Stimulated activated effector memory CD8-positive, alpha-beta T cell treated with anti-CD3 and anti-CD28 coated beads, Interleukin-12 subunit alpha, Interleukin-12 subunit beta, amount 100 ng/mL, for 72 hours (primary cell): ENCODE results near the gene OR2M7.
"Not testable (repeated sequence)": the region's sequence is repeated elsewhere in the genome, so short reads cannot be mapped to it uniquely, and the experiment has no call there.

ENCODE experiments used
- ATAC-seq: fragments of 150-1000 bp; cut with Tn5 transposase; 2 replicates; pipeline ENCODE4 v1.10.0; 2021
- DNase-seq, 2 donors: peaks; one replicate each; pipeline ENCODE4 v3.0.0; 2021 to 2022; ENCODE audit warnings: low spot score in 2 of 2
- H3K27ac Mint-ChIP-seq: one replicate; pipeline ENCODE4 v1.8.0; 2022; ENCODE audit warnings: mild to moderate bottlenecking, mixed read lengths
- H3K36me3 Mint-ChIP-seq: one replicate; pipeline ENCODE4 v1.8.0; 2022; ENCODE audit warnings: mild to moderate bottlenecking, mixed read lengths
- H3K4me1 Mint-ChIP-seq: one replicate; pipeline ENCODE4 v1.8.0; 2022; ENCODE audit warnings: mixed read lengths
- H3K4me3 Mint-ChIP-seq: one replicate; pipeline ENCODE4 v1.8.0; 2022; ENCODE audit warnings: mild to moderate bottlenecking, mixed read lengths
- H3K9me3 Mint-ChIP-seq: one replicate; pipeline ENCODE4 v1.8.0; 2022; ENCODE audit warnings: mixed read lengths

OR2M7 gene, protein sequence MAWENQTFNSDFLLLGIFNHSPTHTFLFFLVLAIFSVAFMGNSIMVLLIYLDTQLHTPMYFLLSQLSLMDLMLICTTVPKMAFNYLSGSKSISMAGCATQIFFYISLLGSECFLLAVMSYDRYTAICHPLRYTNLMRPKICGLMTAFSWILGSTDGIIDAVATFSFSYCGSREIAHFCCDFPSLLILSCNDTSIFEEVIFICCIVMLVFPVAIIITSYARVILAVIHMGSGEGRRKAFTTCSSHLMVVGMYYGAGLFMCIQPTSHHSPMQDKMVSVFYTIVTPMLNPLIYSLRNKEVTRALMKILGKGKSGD

DNA sequence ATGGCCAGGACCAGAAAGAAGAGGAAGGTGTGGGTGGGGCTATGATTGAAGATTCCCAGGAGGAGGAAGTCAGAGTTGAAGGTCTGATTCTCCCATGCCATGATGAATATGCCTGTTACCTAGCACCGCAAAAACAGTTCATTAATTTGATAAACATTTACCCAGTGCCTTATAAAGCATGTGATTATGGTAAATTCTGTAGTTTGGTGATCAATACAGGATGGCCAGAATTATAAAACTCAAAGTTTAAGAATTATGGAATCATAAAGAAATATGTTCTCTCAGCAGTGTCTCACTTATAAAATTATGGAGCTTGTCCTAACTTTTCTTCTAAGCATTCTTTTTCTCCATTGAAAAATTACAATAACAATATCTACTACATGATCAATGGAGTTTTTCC lies at the start of gene OR2M7:
Gene OR2M7, minus strand, starts transcription at position 101 of the 400 bp plus-strand sequence. Its CDS starts 0 bp downstream, at position 101.
- no peak within 1 kb of the TSS for H3K27ac Mint-ChIP-seq
- H3K4me3 Mint-ChIP-seq, result no peak within 1 kb of the TSS
- H3K36me3 Mint-ChIP-seq, result no peaks in the 10 kb centered on the region
- H3K4me1 Mint-ChIP-seq, result no peaks in the 10 kb centered on the region
- peaks cover 6% of the 10 kb centered on the region for H3K9me3 Mint-ChIP-seq
- no peak for DNase-seq
- ATAC-seq, result no peak

DNA sequence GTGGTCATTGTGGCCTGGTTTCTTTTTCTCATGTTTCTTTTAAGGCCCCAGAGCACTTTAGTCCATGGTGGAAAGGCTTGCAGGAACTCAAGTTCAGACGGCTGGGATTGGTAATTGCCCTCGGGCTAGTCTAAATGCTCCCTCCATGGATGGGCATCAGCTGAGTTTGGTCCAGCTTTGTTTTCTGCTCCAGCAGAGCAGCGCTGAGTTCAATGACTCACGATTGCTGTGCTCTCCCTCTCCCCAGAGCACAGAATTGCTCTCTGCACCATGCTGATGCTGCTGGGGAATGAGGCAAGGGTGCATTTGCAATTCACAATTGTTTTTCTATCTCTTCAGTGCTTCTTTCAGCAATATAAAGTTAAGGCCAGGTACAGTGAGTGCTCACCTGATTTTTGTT lies 49.4 kb upstream of the OR2M7 start:
- no peak overlapping the region for H3K27ac Mint-ChIP-seq
- DNase-seq (no peak), ATAC-seq (no peak)
- no peaks in the 10 kb centered on the region for H3K36me3 Mint-ChIP-seq
- no peaks in the 10 kb centered on the region for H3K9me3 Mint-ChIP-seq
- no peak overlapping the region for H3K4me3 Mint-ChIP-seq
- H3K4me1 Mint-ChIP-seq, result no peaks in the 10 kb centered on the region

GRCh38 chr1:248372394-248372793 lies 48.0 kb upstream of the OR2M7 start:
- DNase-seq, result no peak
- H3K9me3 Mint-ChIP-seq, result no peaks in the 10 kb centered on the region
- no peak overlapping the region for H3K4me3 Mint-ChIP-seq
- no peak overlapping the region for H3K27ac Mint-ChIP-seq
- no peaks in the 10 kb centered on the region for H3K36me3 Mint-ChIP-seq
- H3K4me1 Mint-ChIP-seq, result no peaks in the 10 kb centered on the region
- ATAC-seq, result no peak

GRCh38 chr1:248366609-248367008 lies 42.2 kb upstream of the OR2M7 start:
- ATAC-seq, result no peak
- Mint-ChIP-seq H3K4me1 (no peaks in the 10 kb centered on the region), H3K9me3 (no peaks in the 10 kb centered on the region), H3K4me3 (no peak overlapping the region), H3K27ac (no peak overlapping the region), H3K36me3 (no peaks in the 10 kb centered on the region)
- no peak for DNase-seq

DNA sequence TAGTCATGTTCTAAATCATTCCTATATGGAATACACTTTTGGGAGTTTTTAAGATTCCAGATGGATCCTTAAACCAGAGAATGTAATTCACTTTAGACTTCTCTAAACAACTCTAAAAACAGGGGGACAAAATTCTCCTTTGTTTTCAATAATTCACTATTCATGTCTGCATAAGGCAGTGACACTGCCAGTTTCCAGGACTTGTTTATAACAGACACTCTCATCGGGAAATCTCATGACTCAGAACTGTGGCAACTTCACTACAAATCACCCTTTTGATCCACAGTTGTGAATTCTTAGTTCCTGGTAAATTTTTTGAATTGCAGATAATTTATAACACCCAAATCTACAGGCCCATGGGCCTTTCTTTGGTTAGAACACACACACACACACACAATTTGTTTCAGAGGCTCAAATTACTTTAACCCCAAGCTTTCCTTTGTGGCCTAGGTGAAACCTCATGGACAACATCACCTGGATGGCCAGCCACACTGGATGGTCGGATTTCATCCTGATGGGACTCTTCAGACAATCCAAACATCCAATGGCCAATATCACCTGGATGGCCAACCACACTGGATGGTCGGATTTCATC lies 36.9 kb upstream of the OR2M7 start, which contains the start of gene OR2T4:
Gene OR2T4, plus strand, starts transcription at position 545 of the 595 bp plus-strand sequence. Its CDS starts 0 bp downstream, at position 545.
- ATAC-seq (no peak), DNase-seq (no peak)
- H3K4me3 Mint-ChIP-seq, result no peak within 1 kb of the TSS
- H3K4me1 Mint-ChIP-seq, result no peaks in the 10 kb centered on the region
- no peaks in the 10 kb centered on the region for H3K36me3 Mint-ChIP-seq
- no peaks in the 10 kb centered on the region for H3K9me3 Mint-ChIP-seq
- H3K27ac Mint-ChIP-seq, result no peak within 1 kb of the TSS

DNA sequence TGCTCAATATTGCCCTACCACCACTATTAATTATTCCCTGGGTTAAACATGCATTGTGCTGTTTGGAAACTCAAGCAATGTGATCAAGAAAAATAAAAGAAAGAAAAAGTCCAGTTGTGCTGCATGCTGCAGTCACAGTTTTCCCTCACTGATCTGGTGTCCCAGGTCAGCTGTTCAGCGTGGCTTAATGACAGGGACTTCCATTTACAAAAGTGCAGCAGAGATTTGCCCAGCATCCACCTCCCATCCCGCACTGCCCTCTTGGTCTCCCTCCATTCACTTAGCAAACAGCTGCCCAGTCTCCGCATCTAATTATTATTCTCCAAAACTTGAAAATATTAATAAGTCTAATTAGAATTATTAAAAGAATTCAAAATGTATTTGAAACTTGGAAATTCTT lies 35.0 kb upstream of the OR2M7 start:
- H3K36me3 Mint-ChIP-seq, result no peaks in the 10 kb centered on the region
- no peak overlapping the region for H3K4me3 Mint-ChIP-seq
- H3K9me3 Mint-ChIP-seq, result no peaks in the 10 kb centered on the region
- ATAC-seq, result no peak
- no peaks in the 10 kb centered on the region for H3K4me1 Mint-ChIP-seq
- no peak overlapping the region for H3K27ac Mint-ChIP-seq
- DNase-seq, result no peak

DNA sequence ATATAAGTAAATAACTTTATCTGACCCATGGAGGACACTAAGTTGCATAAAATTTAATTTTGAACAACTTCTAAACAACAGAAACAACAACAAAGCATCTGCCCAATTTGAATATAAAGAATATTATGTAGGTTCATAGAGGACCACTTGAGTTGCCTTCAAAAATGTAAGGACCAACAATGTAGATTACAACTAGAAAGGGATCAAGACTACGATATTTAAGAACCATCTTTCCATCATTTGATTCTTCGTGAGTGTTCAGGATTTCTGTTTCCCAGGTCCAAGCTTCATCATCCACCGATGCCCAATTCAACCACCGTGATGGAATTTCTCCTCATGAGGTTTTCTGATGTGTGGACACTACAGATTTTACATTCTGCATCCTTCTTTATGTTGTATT lies 24.1 kb upstream of the OR2M7 start, which contains the start of gene OR14C36:
Gene OR14C36, plus strand, starts transcription at position 301 of the 400 bp plus-strand sequence. Its CDS starts 0 bp downstream, at position 301.
- ATAC-seq (no peak), DNase-seq (no peak)
- Mint-ChIP-seq H3K36me3 (no peaks in the 10 kb centered on the region), H3K27ac (no peak within 1 kb of the TSS), H3K4me3 (no peak within 1 kb of the TSS), H3K9me3 (no peaks in the 10 kb centered on the region), H3K4me1 (no peaks in the 10 kb centered on the region)

- Mint-ChIP-seq H3K4me3 (no peak overlapping the region), H3K36me3 (no peaks in the 10 kb centered on the region), H3K9me3 (no peaks in the 10 kb centered on the region), H3K27ac (no peak overlapping the region), H3K4me1 (no peaks in the 10 kb centered on the region)
- DNase-seq (no peak), ATAC-seq (no peak)
Measured at GRCh38 chr1:248343451-248343850, 19.1 kb upstream of the OR2M7 start.

GRCh38 chr1:248316796-248317195 lies 7.6 kb downstream of the OR2M7 start:
- no peak overlapping the region for H3K27ac Mint-ChIP-seq

GRCh38 chr1:248306740-248307139 lies 17.6 kb downstream of the OR2M7 start:
- not testable (repeated sequence) for H3K4me3 Mint-ChIP-seq, H3K27ac Mint-ChIP-seq, H3K9me3 Mint-ChIP-seq, DNase-seq, H3K36me3 Mint-ChIP-seq, ATAC-seq, H3K4me1 Mint-ChIP-seq

More at GRCh38 chr1:248316796-248317195, 7.6 kb downstream of the OR2M7 start:
- ATAC-seq (no peak), DNase-seq (no peak)
- Mint-ChIP-seq H3K4me3 (no peak overlapping the region), H3K36me3 (no peaks in the 10 kb centered on the region), H3K9me3 (peaks cover 19% of the 10 kb centered on the region), H3K4me1 (no peaks in the 10 kb centered on the region)

DNA sequence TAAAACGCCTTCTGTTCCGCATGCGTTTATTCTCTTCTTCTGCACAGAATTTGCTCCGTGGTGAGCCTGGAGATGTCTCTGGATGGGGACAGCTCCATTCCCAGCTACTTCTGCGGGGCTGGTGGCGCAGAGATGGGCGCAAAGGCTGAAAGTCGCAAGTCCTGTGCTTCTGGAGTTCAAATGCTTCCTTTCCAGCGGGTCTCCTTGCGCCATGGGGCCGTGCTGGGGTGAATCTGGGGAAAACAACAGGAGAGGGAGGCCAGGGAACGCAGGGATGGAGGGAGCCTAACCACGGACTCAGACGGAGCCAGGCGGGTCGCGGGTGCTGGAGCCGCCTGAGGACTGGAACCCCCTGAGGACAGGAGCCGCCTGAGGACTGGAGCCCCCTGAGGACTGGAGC lies 18.3 kb downstream of the OR2M7 start:
- Mint-ChIP-seq H3K27ac (no peak overlapping the region), H3K9me3 (peaks cover 2% of the 10 kb centered on the region), H3K36me3 (peaks cover 5% of the 10 kb centered on the region), H3K4me1 (no peaks in the 10 kb centered on the region), H3K4me3 (no peak overlapping the region)
- no peak for DNase-seq
- no peak for ATAC-seq

DNA sequence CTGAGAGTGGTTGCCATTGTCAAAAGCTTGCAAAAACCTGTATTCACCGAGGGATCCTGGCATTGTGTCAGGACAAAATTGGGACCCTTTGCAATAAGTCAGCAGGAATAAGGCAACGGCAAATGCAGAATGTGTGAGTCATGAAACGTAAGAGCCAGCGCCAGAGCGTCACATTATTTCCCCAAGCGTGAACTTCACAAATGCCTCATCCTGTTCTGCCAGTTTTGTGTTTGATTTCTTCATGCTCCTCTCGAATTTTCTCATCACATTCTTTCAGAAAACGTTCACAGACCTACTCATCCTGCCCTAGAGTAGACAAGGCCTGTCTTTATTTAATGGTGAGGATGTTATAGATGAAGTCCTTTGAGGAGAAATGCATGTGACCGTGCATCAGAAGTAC lies 18.7 kb downstream of the OR2M7 start:
- H3K4me1 Mint-ChIP-seq, H3K9me3 Mint-ChIP-seq, H3K27ac Mint-ChIP-seq, DNase-seq, H3K36me3 Mint-ChIP-seq, H3K4me3 Mint-ChIP-seq, ATAC-seq: not testable (repeated sequence)

DNA sequence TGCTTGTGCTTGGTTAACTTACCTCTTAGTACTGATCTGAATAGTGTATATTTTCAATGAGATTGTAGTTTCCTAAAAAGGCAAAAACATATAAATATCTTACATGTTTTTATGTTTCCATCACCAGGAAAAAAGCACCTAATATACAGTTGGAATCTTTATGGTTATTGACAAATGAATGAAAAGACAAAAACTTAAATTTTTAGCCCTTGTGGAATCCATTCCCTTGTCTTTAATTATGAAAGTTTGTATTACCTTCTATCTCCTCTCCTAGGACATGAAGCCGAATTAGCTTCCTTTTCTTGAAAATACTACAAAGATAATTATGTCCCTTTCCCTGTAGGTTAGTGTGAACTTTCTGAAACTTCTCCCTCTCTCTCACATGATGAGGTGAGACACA lies 21.0 kb downstream of the OR2M7 start, which contains the start of gene OR2T12:
Gene OR2T12, minus strand, starts transcription at position 101 of the 400 bp plus-strand sequence. CDS start 7,846 bp downstream, outside the sequence.
- ATAC-seq (no peak), DNase-seq (no peak)
- peaks cover 5% of the 10 kb centered on the region for H3K36me3 Mint-ChIP-seq
- no peak within 1 kb of the TSS for H3K27ac Mint-ChIP-seq
- peaks cover 2% of the 10 kb centered on the region for H3K9me3 Mint-ChIP-seq
- H3K4me1 Mint-ChIP-seq, result no peaks in the 10 kb centered on the region
- no peak within 1 kb of the TSS for H3K4me3 Mint-ChIP-seq

DNA sequence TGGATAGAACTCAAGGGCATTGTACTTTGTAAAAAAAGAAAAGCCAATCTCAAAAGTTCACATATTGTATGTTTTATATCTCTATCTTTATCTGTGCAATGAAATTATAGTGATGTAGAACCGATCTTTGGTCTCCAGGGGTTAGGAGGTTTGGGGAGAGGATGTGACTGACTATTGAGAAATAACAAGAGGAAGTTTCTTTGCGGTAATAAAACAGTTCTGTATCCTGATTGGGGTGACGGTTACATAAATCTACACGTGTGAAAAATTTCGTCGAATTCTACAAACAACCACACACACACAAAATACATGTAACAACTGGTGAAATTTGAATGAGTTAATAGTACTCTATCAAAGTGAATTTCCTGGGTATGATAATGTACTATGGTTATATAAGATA lies 36.0 kb downstream of the OR2M7 start:
- H3K9me3 Mint-ChIP-seq, result peaks cover 4% of the 10 kb centered on the region
- H3K4me3 Mint-ChIP-seq, result no peak overlapping the region
- H3K27ac Mint-ChIP-seq, result no peak overlapping the region
- no peak for DNase-seq
- no peaks in the 10 kb centered on the region for H3K36me3 Mint-ChIP-seq
- H3K4me1 Mint-ChIP-seq, result no peaks in the 10 kb centered on the region
- no peak for ATAC-seq

DNA sequence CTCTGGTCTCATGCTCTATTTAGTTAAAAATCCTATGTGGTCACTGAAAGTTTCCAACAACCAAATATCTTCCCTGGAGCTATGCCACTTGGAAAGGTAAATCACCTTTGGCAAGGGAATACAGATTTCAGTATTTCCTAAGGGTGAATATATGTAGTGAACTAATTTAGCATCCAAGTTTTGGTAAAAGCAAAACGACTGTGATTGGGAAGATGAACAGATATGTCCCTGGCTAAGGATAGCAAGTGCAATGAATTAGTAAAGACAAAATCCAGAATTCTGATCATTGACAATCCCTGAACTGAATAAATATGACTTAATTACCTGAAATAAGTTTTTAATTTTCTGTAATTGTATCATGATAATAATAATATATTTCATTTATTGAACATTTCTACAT lies 46.5 kb downstream of the OR2M7 start, which contains the start of gene OR2T33:
Gene OR2T33, minus strand, starts transcription at position 101 of the 400 bp plus-strand sequence. CDS start 4,162 bp downstream, outside the sequence.
- Mint-ChIP-seq H3K9me3 (peaks cover 6% of the 10 kb centered on the region), H3K36me3 (no peaks in the 10 kb centered on the region), H3K4me1 (no peaks in the 10 kb centered on the region), H3K27ac (no peak within 1 kb of the TSS), H3K4me3 (no peak within 1 kb of the TSS)
- ATAC-seq (no peak), DNase-seq (no peak)
